HG02798 (cell line): ENCODE measurements around the gene FBXL13.
A peak's percentile ranks its signal among the peaks of the same experiment; 100 is the strongest.
"Not testable (repeated sequence)": the region's sequence is repeated elsewhere in the genome, so short reads cannot be mapped to it uniquely, and the experiment has no call there.

ENCODE experiments used
- ATAC-seq: cut with Tn5 transposase; IDR thresholded peaks from one replicate; pipeline ENCODE4 v1.9.1; 2021; ENCODE audit warnings: mild to moderate bottlenecking; ENCODE audit not compliant: unreplicated experiment, poor library complexity

The FBXL13 gene

DNA sequence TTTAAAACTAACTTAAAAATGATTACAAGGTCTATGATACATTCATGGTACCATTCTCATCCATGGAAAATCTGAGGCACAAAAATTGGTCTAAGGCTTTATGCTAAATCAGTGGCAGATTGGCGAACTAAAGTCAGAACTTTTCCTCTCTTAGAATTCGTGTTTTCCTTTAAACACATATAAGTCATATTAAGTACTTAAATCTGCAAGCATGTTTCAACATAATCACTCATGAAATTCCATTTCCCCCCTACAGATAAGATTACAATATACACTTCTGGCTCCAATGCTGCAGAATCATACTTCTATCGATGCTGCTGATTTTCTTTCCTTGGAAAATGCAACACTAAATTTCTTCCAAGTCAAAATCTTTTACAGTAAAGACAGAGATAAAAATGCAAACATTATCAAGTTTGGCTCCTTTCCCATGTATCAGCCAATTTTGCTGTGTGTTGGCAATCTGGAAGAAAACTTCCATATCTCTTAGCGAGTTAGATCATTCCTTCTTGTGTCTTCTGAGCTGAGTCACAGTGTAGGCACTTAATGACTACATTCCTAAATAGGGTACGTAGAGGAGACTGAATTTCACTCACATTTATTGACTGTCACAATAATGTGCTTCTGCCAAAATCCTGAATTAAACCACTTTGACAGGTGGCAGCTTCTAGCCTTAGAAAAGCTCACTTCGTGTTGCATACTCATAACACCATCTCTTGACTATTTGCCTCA is 238.2 kb downstream of the FBXL13 start:
- ATAC-seq = no peak

- ATAC-seq = peak; percentile 88
Measured at GRCh38 chr7:102834999-102835398, 239.6 kb downstream of the FBXL13 start.

GRCh38 chr7:102834466-102834865 is 240.1 kb downstream of the FBXL13 start:
- no peak for ATAC-seq

- ATAC-seq = no peak
Measured at GRCh38 chr7:102833343-102833742, 241.3 kb downstream of the FBXL13 start.

GRCh38 chr7:102832674-102833073 is 241.9 kb downstream of the FBXL13 start:
- no peak for ATAC-seq

DNA sequence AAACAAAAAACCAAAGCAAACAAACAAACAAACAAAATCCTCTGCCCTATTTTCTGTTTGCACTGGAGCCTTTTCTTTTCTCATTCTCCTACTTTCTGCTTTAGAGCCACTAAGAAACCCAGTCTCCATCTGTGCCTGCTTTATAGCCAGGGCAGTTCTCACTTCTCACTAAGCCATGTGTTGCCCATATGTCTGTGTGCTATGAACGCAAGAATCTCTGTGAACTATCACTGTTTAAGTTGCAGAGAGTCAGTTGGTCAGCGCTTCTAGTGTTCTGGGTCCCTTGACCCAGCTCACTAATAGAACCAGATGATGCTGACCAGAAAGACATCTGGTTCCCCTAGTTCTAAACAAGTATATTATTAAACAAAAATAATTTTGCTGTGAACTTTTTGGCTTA is 244.4 kb downstream of the FBXL13 start:
- no peak for ATAC-seq

GRCh38 chr7:102829075-102829474 is 245.5 kb downstream of the FBXL13 start:
- no peak for ATAC-seq

- no peak for ATAC-seq
Measured at GRCh38 chr7:102828286-102828685, 246.3 kb downstream of the FBXL13 start.

- no peak for ATAC-seq
Measured at GRCh38 chr7:102823390-102824119, 251.0 kb downstream of the FBXL13 start.

DNA sequence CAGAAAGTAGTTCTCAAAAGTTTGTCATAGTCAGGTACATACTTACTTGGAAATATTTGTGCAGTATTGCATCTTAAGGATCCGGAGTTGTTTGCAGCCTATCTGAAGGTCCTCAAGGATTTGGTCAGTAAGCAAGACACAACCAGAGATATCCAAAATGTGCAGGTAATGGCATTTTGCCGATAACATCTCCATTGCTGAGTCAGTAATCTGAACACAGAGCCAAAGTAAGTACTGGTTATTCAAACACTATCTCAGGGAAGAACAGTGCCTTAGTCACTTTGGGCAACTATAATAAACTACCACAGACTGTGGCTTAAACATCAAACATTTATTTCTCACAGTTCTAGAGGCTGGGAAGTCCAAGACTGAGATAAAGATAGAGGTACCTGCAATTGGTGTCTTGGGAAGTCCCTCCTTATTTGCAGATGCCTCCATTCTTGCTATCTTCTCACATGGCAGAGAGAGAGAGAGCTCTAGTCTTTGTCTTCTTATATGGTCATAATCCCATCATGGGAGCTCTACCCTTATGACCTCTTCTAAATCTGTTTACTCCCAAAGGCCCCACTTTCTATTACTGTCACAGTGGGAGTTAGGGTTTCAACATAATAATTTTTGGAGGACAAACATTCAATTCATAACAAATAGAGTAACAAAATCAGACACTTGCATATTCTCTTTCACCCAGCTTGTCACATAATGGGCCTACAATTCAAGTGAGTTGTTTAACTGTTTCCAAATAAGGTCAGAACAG is 252.4 kb downstream of the FBXL13 start:
- ATAC-seq = no peak

- no peak for ATAC-seq
Measured at GRCh38 chr7:102819151-102819550, 255.4 kb downstream of the FBXL13 start.

DNA sequence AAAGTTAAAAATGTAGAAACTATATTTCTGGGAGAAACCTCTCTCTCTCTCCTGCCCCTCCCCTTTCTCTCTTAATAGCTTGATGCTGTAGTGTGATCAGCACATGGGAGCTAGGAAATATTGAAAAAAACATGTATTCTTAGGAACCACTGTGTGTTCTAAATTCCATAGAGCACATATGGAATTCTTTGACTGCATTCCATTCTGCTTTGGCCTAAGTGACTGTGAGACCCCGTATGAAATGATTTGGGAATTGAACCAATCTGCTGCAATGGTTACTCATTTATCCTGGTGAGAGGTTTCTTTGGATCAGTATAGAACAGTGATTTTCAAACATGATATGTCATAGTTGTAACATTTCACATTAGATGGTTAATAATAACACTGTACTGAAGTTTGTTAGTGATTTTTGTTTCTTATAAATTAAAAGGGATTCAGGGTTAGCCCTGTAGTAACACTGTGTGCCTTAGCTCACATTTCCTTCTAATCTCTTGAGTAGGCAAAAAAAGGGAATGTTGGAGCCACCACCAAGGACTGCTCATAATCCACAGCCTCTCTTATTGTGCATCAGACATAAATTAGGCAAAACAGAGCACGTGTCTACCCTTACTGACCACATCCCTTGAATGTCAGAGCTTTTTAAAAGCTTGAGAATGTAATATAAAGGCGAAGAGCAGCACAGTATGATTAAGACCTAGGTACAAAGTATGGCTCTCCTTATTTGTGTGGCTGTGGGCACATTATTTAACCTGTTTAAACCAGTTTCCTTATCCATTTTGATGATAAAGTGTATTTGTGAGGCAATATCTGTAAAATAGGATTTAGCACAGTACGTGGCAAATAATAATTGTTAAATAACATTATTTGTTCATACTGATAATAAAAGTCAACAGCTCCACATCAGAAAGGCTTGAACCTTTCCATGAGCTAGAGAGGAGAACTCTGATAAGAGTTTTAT is 256.7 kb downstream of the FBXL13 start:
- no peak for ATAC-seq

DNA sequence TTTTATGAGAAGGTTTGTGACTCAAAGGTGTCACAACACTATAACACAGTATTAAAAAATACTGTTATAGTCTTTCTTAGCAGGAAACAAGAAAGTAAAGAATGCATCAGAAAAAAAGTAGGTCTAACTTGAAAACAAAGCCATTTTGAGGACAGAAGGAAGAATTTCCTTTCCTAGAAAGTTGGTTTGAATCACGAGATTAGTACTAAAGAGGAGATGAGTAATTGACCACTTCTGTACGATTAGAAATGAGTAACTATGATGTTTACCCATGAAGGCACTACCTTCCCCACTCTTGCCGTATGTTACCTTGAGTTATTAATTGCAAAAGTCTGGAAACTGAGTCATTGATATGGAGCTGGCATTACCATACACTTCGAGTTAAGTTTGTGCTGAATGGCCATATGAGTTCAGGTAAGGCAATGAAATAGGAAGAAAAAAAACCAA is 260.5 kb downstream of the FBXL13 start:
- no peak for ATAC-seq

DNA sequence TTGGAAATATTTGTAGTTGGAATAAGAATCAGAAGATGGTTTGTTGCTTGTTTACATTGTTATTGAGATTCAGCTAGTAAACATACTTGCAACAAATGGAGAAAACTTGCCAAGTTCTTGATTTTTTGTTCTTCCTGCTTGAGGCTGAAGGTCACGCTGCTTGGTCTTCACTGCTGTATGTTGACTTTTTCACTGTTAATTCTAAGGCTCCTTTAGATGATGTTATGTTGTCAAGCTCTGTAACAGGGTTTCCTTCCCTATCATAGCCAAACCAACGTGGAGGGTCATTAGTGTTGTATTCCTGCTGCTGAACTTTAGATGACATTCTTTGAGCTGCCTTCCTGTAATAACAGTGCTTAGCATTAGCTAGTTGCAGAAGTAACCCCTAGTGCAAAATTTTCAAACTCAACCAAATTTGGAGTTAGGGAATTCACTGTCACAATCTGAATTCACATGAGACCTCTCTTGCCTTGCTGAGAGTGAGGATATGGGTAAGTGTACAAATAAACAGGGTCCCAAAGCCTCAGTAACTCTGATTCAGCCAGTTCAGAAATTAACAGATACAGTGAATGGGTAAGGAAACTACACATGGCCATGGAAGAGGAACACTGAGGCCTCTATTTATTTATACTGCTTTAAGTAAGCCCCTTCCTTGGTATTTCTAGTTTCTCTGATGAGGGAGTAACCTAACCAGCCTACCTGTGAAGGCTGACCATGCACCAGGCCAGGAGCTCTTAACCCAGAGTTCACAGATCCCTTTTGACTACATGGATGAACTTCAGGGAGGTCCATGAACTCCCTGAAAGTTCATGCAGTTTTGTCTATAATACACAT is 261.2 kb downstream of the FBXL13 start:
- no peak for ATAC-seq

- no peak for ATAC-seq
Measured at GRCh38 chr7:102811942-102812678, 262.5 kb downstream of the FBXL13 start.

DNA sequence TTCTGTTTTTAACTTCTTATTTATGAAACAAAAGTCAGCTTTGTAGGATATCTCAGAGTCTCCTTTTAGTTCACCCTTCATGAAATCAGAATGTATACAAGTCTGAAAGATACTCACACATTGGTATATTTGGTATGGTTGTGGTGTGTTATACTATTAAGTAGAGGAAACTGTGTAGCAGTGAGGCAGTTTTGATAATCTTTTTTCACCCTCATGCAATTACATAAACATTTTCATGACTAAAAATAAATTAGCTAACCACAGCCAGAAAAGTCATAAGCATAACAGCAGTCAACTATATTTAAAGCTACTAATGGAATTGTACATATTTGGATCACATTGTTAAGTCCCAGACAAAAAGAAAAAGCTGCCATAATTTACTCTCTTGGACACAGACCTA is 263.7 kb downstream of the FBXL13 start:
- ATAC-seq = no peak

DNA sequence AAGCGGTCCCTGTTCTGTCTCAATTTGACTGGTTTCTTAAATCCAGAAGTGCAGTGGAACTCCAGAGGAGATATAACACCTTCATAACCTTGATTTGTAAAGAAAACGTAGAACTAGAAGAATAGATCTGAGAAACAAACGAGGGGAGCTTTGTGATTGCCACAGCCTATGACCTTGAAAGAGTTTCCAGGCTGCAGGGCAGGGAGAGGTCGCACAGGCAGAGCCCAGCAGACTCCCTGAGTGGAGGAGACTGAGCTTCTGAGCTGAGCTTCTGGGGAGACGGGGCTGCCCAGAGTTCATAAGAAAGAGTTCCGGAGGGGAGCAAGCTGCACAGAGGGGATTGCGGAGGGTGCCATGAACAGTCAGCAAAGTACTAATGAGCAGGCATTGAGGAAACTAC is 268.0 kb downstream of the FBXL13 start:
- no peak for ATAC-seq

DNA sequence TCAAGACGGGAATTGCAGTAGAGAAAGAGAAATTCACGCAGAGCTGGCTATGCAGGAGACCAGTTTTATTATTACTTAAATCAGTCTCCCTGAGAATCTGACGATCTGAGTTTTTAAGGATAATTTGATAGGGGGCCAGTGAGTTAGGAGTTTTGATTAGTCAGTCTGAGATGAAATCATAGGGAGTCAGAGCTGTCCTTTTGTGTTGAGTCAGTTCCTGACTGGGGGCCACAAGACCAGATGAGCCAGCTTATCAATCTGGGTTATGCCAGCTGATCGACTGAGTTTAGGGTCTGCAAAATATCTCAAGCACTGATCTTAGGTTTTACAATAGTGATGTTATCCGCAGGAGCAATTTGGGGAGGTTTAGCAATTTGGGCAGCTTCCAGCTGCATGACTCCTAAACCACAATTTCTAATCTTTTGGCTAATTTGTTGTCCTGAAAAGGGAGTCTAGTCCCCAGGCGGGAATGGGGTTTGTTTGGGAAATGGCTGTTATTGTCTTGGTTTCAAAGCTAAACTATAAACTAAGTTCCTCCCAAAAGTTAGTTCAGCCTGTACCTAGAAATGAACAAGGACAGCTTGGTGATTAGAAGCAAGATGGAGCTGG is 278.5 kb downstream of the FBXL13 start:
- ATAC-seq = not testable (repeated sequence)
